PC-3 (cell line): ENCODE results near the gene TNNC2. TPM values are rescaled to one million over a fixed set of nuclear protein-coding genes. Genes with fewer than 3 reads are reported as not detected.

Experiments used
- ATAC-seq: fragments of 200-7000 bp; cut with Tn5 transposase; 2 replicates; pipeline ENCODE4 v1.9.1; 2020; ENCODE audit warnings: mild to moderate bottlenecking, moderate library complexity
- BruUV-seq: library from RNA; stranded (reverse); fragments of 400-500 nt; replicated peaks from 2 replicates; lab custom pipeline; 2021; lab: Mats Ljungman, UMichigan
- CTCF ChIA-PET: fragments of 300-600 bp; sonication (Branson Sonifier 250); formaldehyde crosslinking; loops from one replicate; lab custom pipeline; 2022; ENCODE audit warnings: antibody characterized with exemption; lab: Charles Lee
- POLR2A ChIA-PET: fragments of 300-600 bp; sonication (Branson Sonifier 250); formaldehyde crosslinking; loops from one replicate; lab custom pipeline; 2022; ENCODE audit warnings: antibody characterized with exemption; ENCODE audit not compliant: unreplicated experiment; lab: Charles Lee
- DNase-seq: peaks from one replicate; pipeline ENCODE4 v3.0.0-alpha.2; 2015
- H2AFZ ChIP-seq: fragments of 300-600 bp; sonication (generic); 2 replicates; pipeline ENCODE4 v1.6.0; 2016; ENCODE audit warnings: antibody characterized with exemption, low read length
- H3F3A ChIP-seq: fragments of 300-600 bp; sonication (generic); one replicate; pipeline ENCODE4 v1.6.0; 2017; ENCODE audit warnings: antibody characterized with exemption, low read length, control low read depth, mild to moderate bottlenecking; ENCODE audit not compliant: unreplicated experiment
- H3K27ac ChIP-seq: fragments of 300-600 bp; sonication (generic); 2 replicates; pipeline ENCODE4 v1.5.1; 2016; ENCODE audit warnings: mild to moderate bottlenecking, low read length
- H3K27me3 ChIP-seq: fragments of 300-600 bp; sonication (generic); 2 replicates; pipeline ENCODE4 v1.6.1; 2016; ENCODE audit warnings: low read length, mixed read lengths
- H3K36me3 ChIP-seq: fragments of 300-600 bp; sonication (generic); 2 replicates; pipeline ENCODE4 v1.6.1; 2016; ENCODE audit warnings: low read depth, mixed run types, low read length, mixed read lengths
- H3K4me1 ChIP-seq: fragments of 300-600 bp; sonication (generic); 2 replicates; pipeline ENCODE4 v1.5.1; 2016; ENCODE audit warnings: low read length; ENCODE audit not compliant: insufficient read depth
- H3K4me2 ChIP-seq: fragments of 300-600 bp; sonication (generic); 2 replicates; pipeline ENCODE4 v1.6.0; 2016; ENCODE audit warnings: low read length
- H3K4me3 ChIP-seq: fragments of 300-600 bp; sonication (generic); 2 replicates; pipeline ENCODE4 v1.5.1; 2016; ENCODE audit warnings: mild to moderate bottlenecking, low read length, mixed read lengths
- H3K79me2 ChIP-seq: fragments of 300-600 bp; sonication (generic); 2 replicates; pipeline ENCODE4 v1.6.1; 2017; ENCODE audit warnings: low read length, mixed read lengths
- H3K9ac ChIP-seq: fragments of 300-600 bp; sonication (generic); 2 replicates; pipeline ENCODE4 v1.6.0; 2016; ENCODE audit warnings: mild to moderate bottlenecking, low read length
- H3K9me2 ChIP-seq: fragments of 300-600 bp; sonication (generic); replicated peaks from 2 replicates; pipeline ENCODE4 v1.6.1; 2016; ENCODE audit warnings: mixed run types, low read length, mixed read lengths
- H3K9me3 ChIP-seq: fragments of 300-600 bp; sonication (generic); 2 replicates; pipeline ENCODE4 v1.6.1; 2016; ENCODE audit warnings: low read length, mixed read lengths
- H4K20me1 ChIP-seq: fragments of 300-600 bp; sonication (generic); 2 replicates; pipeline ENCODE4 v1.6.1; 2016; ENCODE audit warnings: low read length, mixed read lengths
- EZH2 ChIP-seq: fragments of 300-600 bp; sonication (generic); IDR thresholded peaks from one replicate; pipeline ENCODE4 v1.6.1; 2017; ENCODE audit warnings: antibody characterized with exemption, mild to moderate bottlenecking, low read length; ENCODE audit not compliant: unreplicated experiment
- EZH2phosphoT487 ChIP-seq: fragments of 300-600 bp; sonication (generic); IDR thresholded peaks from 2 replicates; pipeline ENCODE4 v1.6.1; 2018; ENCODE audit warnings: mild to moderate bottlenecking, antibody characterized with exemption, low read length, borderline replicate concordance
- intact Hi-C: fragments of 100-400 bp; cut with micrococcal nuclease; formaldehyde crosslinking; loops from 2 replicates; pipeline ENCODE4 v1.9.0; 2023
- total RNA-seq: library from RNA; depleted of rRNA; stranded (reverse); fragments of >200 nt; gene quantifications from 2 replicates; pipeline ENCODE4 v1.2.3, GENCODE V29; 2014
- TF ChIP-seq, protein P1 (sequence below): fragments of 300-600 bp; sonication (generic); conservative IDR thresholded peaks from 2 replicates; pipeline ENCODE4 v1.5.1; 2017; ENCODE audit warnings: antibody characterized with exemption, low read depth, mild to moderate bottlenecking, low read length

Gene TNNC2
- total RNA-seq, 1 experiment from 2014 or later: not detected

DNA sequence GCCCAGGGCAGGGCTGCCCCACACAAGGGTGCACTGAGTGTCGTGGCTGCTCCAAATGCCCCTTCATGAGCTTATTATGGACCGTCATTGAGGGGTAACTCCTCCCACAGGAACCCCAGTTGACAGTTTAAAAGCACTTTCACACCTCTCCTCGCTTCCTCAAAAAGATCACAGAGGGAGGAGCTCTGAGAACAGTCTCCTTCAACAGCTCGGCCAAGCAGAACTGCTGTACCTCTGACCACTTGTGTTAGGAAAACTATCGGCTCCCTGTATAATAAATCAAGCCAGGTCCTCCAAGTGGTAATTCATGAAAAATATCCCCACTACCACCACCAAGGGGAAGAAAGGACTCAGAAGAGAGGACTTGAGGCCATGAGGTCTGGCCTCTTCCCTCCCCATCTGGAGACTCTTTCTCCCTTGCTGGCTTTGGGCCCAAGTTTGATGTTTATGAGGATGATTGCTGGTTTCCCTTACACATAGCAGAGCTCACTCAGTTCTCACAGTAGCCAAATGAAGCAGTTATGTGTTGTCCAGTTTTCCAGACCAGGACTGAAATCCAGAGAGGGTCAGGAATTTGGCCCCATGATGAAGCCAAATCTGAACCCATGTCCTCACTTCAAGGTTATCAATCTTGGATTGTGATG, 15.2 kb upstream of the TNNC2 start:
- ChIA-PET POLR2A (interaction anchor here (0.9 kb wide), 1 partner anchor 25 kb away, joined by 5 read pairs; no protein-coding TSS in a partner anchor), CTCF (no interaction called here)
- H3F3A ChIP-seq: no peaks in the 10 kb centered on the region
- H3K27ac ChIP-seq: no peak overlapping the region
- H2AFZ ChIP-seq: no peak overlapping the region
- H3K4me2 ChIP-seq: no peak overlapping the region
- peak; percentile 26 for ATAC-seq
- H3K4me3 ChIP-seq: no peak overlapping the region
- no peaks in the 10 kb centered on the region for H3K9me3 ChIP-seq
- H3K79me2 ChIP-seq: peaks cover 2% of the 10 kb centered on the region; the same call in 1 of the 2 replicates
- H3K9ac ChIP-seq: no peak overlapping the region
- no peaks in the 10 kb centered on the region for H3K9me2 ChIP-seq
- H4K20me1 ChIP-seq: no peaks in the 10 kb centered on the region
- no peaks in the 10 kb centered on the region for H3K27me3 ChIP-seq
- intact Hi-C loops: no loop called here
- DNase-seq: no peak
- H3K4me1 ChIP-seq: no peaks in the 10 kb centered on the region
- BruUV-seq: TSS peak; percentile 20
- peaks cover 33% of the 10 kb centered on the region for H3K36me3 ChIP-seq
- TF ChIP-seq EZH2phosphoT487 (no peak), EZH2 (no peak)
- TF ChIP-seq, protein P1, sequence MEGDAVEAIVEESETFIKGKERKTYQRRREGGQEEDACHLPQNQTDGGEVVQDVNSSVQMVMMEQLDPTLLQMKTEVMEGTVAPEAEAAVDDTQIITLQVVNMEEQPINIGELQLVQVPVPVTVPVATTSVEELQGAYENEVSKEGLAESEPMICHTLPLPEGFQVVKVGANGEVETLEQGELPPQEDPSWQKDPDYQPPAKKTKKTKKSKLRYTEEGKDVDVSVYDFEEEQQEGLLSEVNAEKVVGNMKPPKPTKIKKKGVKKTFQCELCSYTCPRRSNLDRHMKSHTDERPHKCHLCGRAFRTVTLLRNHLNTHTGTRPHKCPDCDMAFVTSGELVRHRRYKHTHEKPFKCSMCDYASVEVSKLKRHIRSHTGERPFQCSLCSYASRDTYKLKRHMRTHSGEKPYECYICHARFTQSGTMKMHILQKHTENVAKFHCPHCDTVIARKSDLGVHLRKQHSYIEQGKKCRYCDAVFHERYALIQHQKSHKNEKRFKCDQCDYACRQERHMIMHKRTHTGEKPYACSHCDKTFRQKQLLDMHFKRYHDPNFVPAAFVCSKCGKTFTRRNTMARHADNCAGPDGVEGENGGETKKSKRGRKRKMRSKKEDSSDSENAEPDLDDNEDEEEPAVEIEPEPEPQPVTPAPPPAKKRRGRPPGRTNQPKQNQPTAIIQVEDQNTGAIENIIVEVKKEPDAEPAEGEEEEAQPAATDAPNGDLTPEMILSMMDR: no peak

DNA sequence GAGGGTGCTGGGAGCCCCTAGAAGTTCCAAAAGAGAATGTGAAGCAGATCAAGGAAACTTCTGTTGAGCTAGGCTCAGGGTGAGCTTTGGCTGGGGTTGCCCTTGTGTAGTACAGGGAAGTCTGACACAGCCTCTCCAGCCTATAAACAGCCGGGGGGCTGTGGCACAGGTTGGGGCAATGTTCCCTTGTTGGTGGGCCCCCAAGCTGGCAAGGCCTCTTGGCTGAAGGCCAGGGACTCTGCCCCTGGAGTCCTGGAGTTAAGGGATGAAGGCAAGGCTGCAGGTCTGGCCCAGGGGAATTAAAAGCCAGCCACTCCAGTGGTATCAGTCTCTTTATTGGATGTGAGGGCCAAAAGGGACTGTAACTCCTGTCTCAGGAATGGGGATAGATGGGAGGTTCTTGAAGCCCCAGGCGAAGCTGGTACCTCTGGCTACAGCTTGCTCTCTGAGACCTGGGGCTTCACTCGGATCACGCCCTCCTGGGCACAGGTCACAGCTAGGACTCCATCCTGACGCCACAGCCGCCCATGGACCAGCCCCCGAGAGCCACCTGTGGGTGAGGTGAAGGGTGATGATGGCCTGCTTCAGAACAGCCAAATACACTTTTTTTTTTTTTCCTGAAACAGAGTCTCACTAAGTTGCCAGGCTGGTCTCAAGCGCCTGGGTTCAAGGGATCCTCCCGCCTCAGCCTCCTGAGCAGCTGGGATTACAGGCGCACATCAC, 14.5 kb upstream of the TNNC2 start:
- H3K79me2 ChIP-seq: peaks cover 9% of the 10 kb centered on the region
- no peak for ATAC-seq
- H2AFZ ChIP-seq: no peak overlapping the region
- no peaks in the 10 kb centered on the region for H3F3A ChIP-seq
- no peak for DNase-seq
- TF ChIP-seq, protein P1: no peak
- TF ChIP-seq EZH2: no peak
- TF ChIP-seq EZH2phosphoT487: no peak
- no TSS peak for BruUV-seq
- H3K4me3 ChIP-seq: no peak overlapping the region
- ChIA-PET CTCF (no interaction called here), POLR2A (interaction anchor here (0.6 kb wide), 1 partner anchor 39 kb away, joined by 3 read pairs; no protein-coding TSS in a partner anchor)
- H3K27ac ChIP-seq: no peak overlapping the region
- H4K20me1 ChIP-seq: no peaks in the 10 kb centered on the region
- H3K9ac ChIP-seq: no peak overlapping the region
- no peak overlapping the region for H3K4me2 ChIP-seq
- H3K36me3 ChIP-seq: peaks cover 33% of the 10 kb centered on the region
- intact Hi-C loops: no loop called here
- no peaks in the 10 kb centered on the region for H3K9me3 ChIP-seq
- no peaks in the 10 kb centered on the region for H3K27me3 ChIP-seq
- peaks cover 6% of the 10 kb centered on the region for H3K4me1 ChIP-seq
- no peaks in the 10 kb centered on the region for H3K9me2 ChIP-seq
